ENCODE measurements around the gene KLLN. TPM values are rescaled to one million over a fixed set of nuclear protein-coding genes. Genes with fewer than 3 reads are reported as not detected.

The KLLN gene
- total RNA-seq, 4 donors from 2014 or later = 0.62 to 1.3 TPM; not detected in 2

DNA sequence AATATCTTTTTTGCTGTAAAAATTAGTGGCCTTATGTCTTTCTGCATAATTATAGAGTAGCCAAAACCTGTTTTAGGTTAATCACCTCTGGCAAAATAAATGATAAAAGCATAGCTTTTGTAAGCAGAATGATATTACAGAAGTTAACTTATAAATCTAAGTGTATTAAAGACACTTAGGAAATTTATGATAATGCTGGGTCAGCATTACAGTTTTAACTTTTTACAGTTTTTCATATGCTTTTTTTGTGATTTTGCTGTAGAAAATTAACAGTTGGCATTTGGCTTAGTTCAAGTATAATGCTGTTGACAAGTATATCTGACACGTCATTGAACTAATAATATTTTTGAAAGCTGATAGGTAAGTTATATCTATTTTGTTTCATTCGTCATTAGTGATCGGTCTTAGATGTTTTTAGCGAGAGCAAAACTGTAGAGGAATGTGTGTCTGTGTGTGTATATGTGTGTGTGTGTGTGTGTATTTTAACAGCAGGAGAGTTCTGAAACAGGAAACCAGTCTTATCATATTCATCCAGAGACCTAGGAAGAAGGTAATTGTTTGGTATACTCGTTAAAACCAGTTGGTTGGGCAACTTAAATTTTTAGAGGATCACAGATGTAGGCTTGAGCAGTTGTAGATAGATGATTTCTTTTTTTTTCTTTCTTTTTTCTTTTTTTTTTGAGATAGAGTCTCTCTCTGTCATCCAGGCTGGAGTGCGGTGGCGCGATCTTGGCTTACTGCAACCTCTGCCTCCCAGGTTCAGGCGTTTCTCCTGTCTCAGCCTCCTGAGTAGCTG lies 15.5 kb upstream of the KLLN start:
- Histone ChIP-seq H3K4me3 (no peak overlapping the region), H3K9me3 (no peaks in the 10 kb centered on the region), H3K36me3 (no peaks in the 10 kb centered on the region), H3K4me1 (peaks cover 0 to 16% of the 10 kb centered on the region in 2 donors), H3K27ac (no peak overlapping the region), H3K27me3 (no peaks in the 10 kb centered on the region)
- TF ChIP-seq POLR2A (IDR thresholded peaks at IDR 0.05) (no peak), CTCF (IDR thresholded peaks at IDR 0.05) (no peak)
- intact Hi-C loops (cut with DNase I; ENCODE audit: low total_unique reads) = no loop called here
- DNase-seq = no peak

DNA sequence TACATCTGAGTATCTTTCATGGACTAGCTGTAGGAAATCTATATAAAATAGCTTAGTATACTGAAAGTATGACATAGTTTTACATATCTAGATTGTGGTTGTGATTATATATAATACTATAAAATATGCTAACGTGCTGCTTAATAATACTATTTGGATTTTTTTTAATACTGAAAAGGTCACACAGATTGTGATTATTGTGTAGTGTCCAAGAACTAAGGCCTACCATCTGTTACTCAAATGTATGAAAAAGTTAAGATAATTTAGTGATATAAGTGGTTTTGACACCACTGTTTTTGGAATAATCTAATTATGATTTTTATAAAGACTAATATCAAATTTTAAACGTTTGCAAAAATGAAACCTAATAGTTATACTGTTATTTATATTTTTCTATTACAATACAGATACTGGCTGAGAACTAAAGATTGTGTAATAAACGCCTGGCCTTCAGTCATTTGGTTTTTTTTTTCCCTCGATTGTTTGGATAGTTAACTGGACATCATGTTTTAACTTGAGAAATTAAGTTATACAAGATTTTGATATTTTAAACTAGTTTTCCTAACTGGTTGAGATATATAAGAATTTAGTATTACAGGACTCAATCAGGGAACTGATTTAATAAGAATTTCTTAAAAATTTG lies 12.7 kb upstream of the KLLN start:
- Histone ChIP-seq H3K36me3 (no peaks in the 10 kb centered on the region), H3K27ac (no peak overlapping the region), H3K9me3 (no peaks in the 10 kb centered on the region), H3K4me1 (peaks cover 0 to 14% of the 10 kb centered on the region in 2 donors), H3K27me3 (no peaks in the 10 kb centered on the region), H3K4me3 (no peak overlapping the region)
- intact Hi-C loops (cut with DNase I; ENCODE audit: low total_unique reads) = no loop called here
- TF ChIP-seq CTCF (IDR thresholded peaks at IDR 0.05) (no peak), POLR2A (IDR thresholded peaks at IDR 0.05) (no peak)
- DNase-seq = no peak

DNA sequence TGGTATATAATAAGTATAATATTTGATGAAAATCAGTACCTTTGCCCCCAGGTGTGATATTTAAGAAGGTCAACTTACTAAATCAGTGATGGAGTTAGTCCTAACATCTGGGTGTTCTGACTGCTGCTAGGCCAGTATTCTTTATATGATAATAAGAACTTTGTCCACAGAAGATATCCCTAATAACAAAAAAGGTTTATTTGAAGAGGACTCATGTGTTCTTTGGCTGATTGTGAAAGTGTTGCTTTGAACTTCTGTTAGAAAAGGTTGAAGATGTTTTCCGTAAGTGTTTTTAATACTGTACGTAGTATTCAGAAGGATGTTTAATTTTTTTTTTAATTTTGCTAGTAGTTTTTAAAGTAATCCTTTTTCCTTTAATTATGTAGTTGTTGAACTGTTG lies 10.3 kb upstream of the KLLN start:
- peak overlapping the region in 1 of 2 donors; percentile 6 for H3K4me3 ChIP-seq
- peak overlapping the region in 1 of 2 donors; percentile 40 for H3K27ac ChIP-seq
- no peaks in the 10 kb centered on the region for H3K27me3 ChIP-seq
- peaks cover 0 to 14% of the 10 kb centered on the region in 2 donors for H3K4me1 ChIP-seq
- no peaks in the 10 kb centered on the region for H3K36me3 ChIP-seq
- DNase-seq = no peak
- TF ChIP-seq POLR2A (IDR thresholded peaks at IDR 0.05) (no peak), CTCF (IDR thresholded peaks at IDR 0.05) (no peak)
- no peaks in the 10 kb centered on the region for H3K9me3 ChIP-seq
- intact Hi-C loops (cut with DNase I; ENCODE audit: low total_unique reads) = no loop called here

DNA sequence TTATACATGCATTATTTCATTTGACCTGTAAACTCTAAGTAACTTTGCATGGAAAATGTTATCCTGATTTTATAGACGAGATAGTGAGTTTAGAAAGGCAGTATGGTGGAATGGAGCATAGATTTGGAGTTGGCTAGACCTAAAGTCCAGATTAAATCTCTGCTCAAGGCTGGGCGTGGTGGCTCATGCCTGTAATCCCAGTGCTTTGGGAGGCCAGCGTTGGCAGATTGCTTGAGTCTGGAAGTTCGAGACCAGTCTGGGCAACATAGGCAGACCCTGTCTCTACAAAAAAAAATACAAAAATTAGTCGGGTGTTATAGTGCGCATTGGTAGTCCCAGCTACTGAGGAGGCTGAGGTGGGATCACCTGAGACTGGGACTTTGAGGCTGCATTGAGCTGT lies 9.5 kb upstream of the KLLN start:
- TF ChIP-seq POLR2A (IDR thresholded peaks at IDR 0.05) (no peak), CTCF (IDR thresholded peaks at IDR 0.05) (no peak)
- H3K4me1 ChIP-seq = peaks cover 0 to 14% of the 10 kb centered on the region in 2 donors
- no peaks in the 10 kb centered on the region for H3K9me3 ChIP-seq
- no peak for DNase-seq
- no peak overlapping the region for H3K4me3 ChIP-seq
- no peaks in the 10 kb centered on the region for H3K27me3 ChIP-seq
- intact Hi-C loops (cut with DNase I; ENCODE audit: low total_unique reads) = no loop called here
- no peak overlapping the region for H3K27ac ChIP-seq
- H3K36me3 ChIP-seq = no peaks in the 10 kb centered on the region

Measured in uterus (tissue), 4 donors.